ENCODE data around the gene MANBA. TPM values are rescaled to one million over a fixed set of nuclear protein-coding genes. Genes with fewer than 3 reads are reported as not detected.

MANBA gene
- 10.4 and 12.4 TPM in 2 replicates for polyA plus RNA-seq (2011; rRNA removed)
- 10.6 and 11.4 TPM in 2 replicates for polyA plus RNA-seq (2012; cell fraction: cytosol; rRNA removed)
- polyA plus RNA-seq (2012; cell fraction: nucleus; rRNA removed): 9.5 and 13.6 TPM in 2 replicates
- 8.3 to 9.8 TPM (median 9.3 TPM) in 3 replicates for polyA plus RNA-seq (2017; fragmentation: RNase III; extraction: RNeasy Plus Mini Kit Qiagen cat#74134 plus additional on column Dnase treatment)
- polyA minus RNA-seq (2011; rRNA and poly(A)+ RNA removed): 14.5 and 16.1 TPM in 2 replicates

GRCh38 chr4:102760645-102761295 is at the start of gene MANBA:
Gene MANBA (minus strand): TSS chr4:102760968. CDS start chr4:102760894, 74 bp downstream.
- POLR2A ChIA-PET: interaction anchor here (0.6 to 1.7 kb wide), 10 partner anchors 14 to 422 kb away, joined by 3 to 22 read pairs (median 4); partner anchors contain the start of gene UBE2D3
- Histone ChIP-seq H3K9me3 (no peaks in the 10 kb centered on the region), H3K4me3 (peak within 1 kb of the TSS; percentile 57), H3K27ac (peak within 1 kb of the TSS; percentile 82 to 87), H3K4me1 (peaks cover 14% of the 10 kb centered on the region; the same call in 2 of the 3 replicates), H3K4me2 (peak within 1 kb of the TSS; percentile 94)
- FAIRE-seq (no peak), DNase-seq (ENCODE audit: low read depth in 1 of 2, low spot score in 1 of 2) (peak; percentile 72 to 85), ATAC-seq (peak; percentile 98)
- TF ChIP-seq MAFK (IDR thresholded peaks at IDR 0.05; ENCODE audit: partially characterized antibody) (no peak), ATOH8 (CRISPR knock-in tag; IDR thresholded peaks at IDR 0.05; ENCODE audit: low read depth) (no peak), JUN (IDR thresholded peaks at IDR 0.05) (peak; percentile 46 to 53; a peak in 2 of 5 replicates), USF2 (IDR thresholded peaks at IDR 0.05) (peak; percentile 45; the same call in 1 of the 2 replicates), MAX (IDR thresholded peaks at IDR 0.05) (peak; percentile 51), BCL3 (IDR thresholded peaks at IDR 0.05) (0 out of 3 replicates have a peak, but pooled peaks have one; percentile 26), POLR2A (IDR thresholded peaks at IDR 0.05; ENCODE audit: low read length) (peak; percentile 72), RAD21 (conservative IDR thresholded peaks at IDR 0.05 in 1 of 2, IDR thresholded peaks at IDR 0.05 in 1 of 2) (peak in 1 of 2 experiments; percentile 20; a peak in 1 of 5 replicates), SMC3 (IDR thresholded peaks at IDR 0.05) (no peak), RFX5 (IDR thresholded peaks at IDR 0.05) (no peak), E2F6 (IDR thresholded peaks at IDR 0.05; ENCODE audit: borderline replicate concordance, low read depth) (peak; percentile 77)
- no CpG with 5 or more reads among the region's 60 CpGs for WGBS (ENCODE audit: missing lambda C conversion rate)
- CTCF ChIA-PET: interaction anchor here (0.7 to 1.7 kb wide), 3 partner anchors 14 to 140 kb away, joined by 3 to 5 read pairs (median 4); no protein-coding TSS in a partner anchor

- H3K9me3 ChIP-seq: no peaks in the 10 kb centered on the region
- FAIRE-seq (no peak), ATAC-seq (no peak), DNase-seq (ENCODE audit: low read depth in 1 of 2, low spot score in 1 of 2) (no peak)
- TF ChIP-seq HMGXB4 (CRISPR knock-in tag; IDR thresholded peaks at IDR 0.05; ENCODE audit: borderline replicate concordance): no peak
- TF ChIP-seq JUN (IDR thresholded peaks at IDR 0.05): no peak
- no peak for TF ChIP-seq USF2 (IDR thresholded peaks at IDR 0.05)
- no peak for TF ChIP-seq RARB (CRISPR knock-in tag; IDR thresholded peaks at IDR 0.05)
- WGBS (ENCODE audit: missing lambda C conversion rate): 90% methylated on average over 2 of the region's 2 CpGs
- no peak overlapping the region for H3K4me3 ChIP-seq
- CTCF ChIA-PET: no interaction called here
- POLR2A ChIA-PET: interaction anchor here (0.8 to 1.1 kb wide), 2 partner anchors 18 to 209 kb away, joined by 6 to 9 read pairs; partner anchors contain the start of gene UBE2D3
- H3K4me2 ChIP-seq: no peak overlapping the region
- H3K27ac ChIP-seq: no peak overlapping the region
- H3K4me1 ChIP-seq: peaks cover 45% of the 10 kb centered on the region
Observed at GRCh38 chr4:102809691-102810090, 48.9 kb upstream of the MANBA start.

Measured in A549 (cell line).